ENCODE measurements around the gene TMCO4.
"Not testable (repeated sequence)": the region's sequence is repeated elsewhere in the genome, so short reads cannot be mapped to it uniquely, and the experiment has no call there.

TMCO4 gene

GRCh38 chr1:19799230-19800075, at the start of gene TMCO4:
Gene TMCO4, minus strand, starts transcription at chr1:19799916. Its CDS starts 19,158 bp downstream, at chr1:19780758.
- DNase-seq: no peak

- DNase-seq: not testable (repeated sequence)
These were observed 49.6 kb upstream of the TMCO4 start for GRCh38 chr1:19849307-19849706.

GRCh38 chr1:19847334-19847733, 47.6 kb upstream of the TMCO4 start:
- not testable (repeated sequence) for DNase-seq

- no peak for DNase-seq
These were observed 46.6 kb upstream of the TMCO4 start for GRCh38 chr1:19846338-19846737.

DNA sequence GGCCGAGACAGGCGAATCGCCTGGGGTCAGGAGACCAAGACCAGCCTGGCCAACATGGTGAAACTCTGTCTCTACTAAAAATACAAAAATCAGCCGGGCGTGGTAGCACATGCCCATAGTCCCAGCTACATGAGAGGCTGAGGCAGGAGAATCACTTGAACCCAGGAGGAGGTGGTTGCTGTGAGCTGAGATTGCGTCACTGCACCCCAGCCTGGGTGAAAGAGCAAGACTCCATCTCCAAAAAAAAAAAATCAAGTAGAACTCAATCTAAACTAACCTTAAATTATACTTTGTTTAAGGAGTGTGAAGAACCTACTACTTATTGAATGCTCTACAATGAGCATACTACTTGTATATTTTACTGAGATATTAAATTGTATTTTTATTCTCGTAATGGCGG, 45.8 kb upstream of the TMCO4 start:
- DNase-seq: no peak

- no peak for DNase-seq
These were observed 45.2 kb upstream of the TMCO4 start for GRCh38 chr1:19844731-19845495.

DNA sequence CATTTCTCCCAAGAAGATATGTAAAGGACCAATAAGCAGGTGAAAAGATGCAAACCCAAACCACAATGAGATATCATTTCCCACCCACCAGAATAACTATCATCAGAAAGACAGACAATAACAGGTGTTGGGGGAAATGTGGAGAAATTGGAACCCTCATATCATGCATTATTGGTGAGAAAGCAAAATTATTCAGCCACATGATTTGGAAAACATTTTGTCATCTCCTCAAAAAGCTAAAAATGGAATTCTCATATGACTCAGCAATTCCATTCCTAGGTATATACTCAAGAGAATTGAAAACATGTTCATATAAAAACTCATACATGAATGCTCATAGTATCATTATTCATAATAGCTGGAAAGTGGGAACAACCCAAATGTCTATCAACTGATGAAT, 40.5 kb upstream of the TMCO4 start:
- DNase-seq: no peak

DNA sequence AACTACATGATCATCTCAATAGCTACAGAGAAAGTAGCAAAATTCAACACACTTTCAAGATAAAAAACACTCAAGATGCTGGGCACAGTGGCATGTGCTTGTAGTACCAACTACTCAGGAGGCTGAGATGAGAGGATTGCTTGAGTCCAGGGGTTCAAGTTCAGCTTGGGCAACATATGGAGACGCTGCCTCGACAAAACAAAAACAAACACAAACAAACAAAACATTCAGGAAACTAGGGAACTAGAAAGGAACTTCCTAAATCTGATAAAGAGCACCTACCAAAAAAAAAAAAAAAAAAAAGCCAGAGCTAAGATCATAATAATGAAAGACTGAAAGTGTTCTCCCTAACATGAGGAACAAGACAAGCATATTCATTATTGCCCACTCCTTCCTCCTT, 38.1 kb upstream of the TMCO4 start:
- DNase-seq: no peak

DNA sequence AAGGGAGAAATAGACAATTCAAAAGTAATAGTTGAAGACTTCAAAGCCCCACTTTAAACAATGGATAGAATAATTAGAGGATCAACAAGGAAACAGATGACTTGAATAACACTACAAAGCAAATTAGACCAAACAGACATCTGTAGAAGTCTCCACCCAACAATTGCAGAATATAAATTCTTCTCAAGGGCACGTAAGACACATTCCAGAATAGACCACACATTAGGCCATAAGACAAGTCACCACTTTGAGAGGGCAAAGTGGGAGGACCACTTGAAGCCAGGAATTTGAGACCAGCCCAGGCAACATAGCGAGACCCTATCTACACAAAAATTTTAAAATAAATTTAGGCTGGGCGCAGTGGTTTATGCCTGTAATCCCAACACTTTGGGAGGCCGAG, 35.9 kb upstream of the TMCO4 start:
- DNase-seq: no peak

DNA sequence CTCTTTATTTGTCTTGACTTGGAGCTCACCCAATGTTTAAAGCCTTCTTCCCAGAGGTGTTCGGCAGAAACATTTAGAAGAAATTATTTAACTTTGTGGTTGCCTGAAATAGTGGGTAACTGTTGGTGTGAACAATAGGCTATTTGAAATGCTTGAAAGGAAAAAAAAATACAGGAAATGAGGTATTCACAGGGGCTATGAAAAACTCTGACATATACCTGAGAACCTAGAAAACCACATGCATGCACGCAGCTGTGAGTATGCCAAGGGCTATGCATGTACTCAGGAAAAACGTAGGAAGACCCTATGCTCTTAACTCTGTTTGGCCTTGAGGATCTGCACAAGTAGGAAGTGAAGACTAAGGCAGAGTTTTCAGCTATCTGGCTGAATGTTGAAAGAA, 31.7 kb upstream of the TMCO4 start:
- DNase-seq: no peak

DNA sequence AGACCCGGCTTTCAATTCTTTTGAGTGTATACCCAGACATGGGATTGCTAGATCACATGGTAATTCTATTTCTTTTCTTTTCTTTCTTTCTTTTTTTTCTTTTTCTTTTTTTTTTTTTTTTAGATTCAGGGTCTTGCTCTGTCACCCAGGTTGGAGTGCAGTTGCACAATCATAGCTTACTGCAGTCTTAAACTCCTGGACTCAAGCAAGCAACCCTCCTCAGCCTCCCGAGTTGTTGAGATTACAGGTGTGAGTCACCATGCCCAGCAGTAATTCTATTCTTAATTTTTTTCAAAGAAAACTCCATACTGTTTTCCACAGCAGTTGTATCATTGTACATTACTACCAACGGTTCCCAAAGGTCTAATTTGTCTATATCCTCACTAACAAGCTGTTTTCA, 28.8 kb upstream of the TMCO4 start:
- DNase-seq: no peak

DNA sequence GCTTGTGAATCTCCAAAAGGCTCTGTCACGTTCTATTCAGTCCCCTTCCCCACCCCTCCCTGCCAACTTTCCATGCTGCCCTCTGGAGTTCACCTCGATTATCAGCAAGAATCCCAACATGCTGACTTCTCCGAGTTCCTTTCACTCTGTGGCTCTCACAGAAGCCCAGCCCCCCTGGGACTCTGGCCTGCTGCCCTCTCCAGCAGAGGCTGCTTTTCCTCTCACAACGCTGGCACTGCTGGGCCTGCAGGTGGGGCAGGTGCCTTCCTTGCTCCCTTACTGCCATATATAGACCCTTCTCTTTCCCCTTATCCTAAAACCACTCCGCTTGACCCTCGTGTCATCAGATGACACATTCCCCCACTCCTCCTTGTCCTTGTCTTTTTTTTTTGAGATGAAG, 25.6 kb upstream of the TMCO4 start:
- DNase-seq: no peak

- no peak for DNase-seq
These were observed 24.8 kb upstream of the TMCO4 start for GRCh38 chr1:19824541-19824940.

DNA sequence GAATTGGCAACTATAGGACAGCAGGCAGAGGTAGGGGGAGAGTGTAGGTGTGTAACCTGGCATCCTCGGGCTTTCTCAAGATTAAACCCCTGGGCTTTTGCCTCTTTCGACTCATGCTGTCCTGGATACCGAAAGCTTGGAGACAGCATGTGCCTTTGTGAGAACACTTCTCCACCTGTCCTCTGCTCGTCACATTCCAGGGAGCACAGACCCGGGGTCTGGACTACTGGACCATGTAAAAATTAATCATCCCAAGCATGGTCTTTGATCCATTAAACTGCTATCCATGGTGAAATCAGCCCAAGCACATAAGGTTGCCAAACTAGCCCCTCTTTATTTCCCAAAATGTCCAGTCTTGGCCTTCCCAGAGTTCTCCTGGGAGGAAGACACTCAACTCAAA, 24.3 kb upstream of the TMCO4 start:
- DNase-seq: no peak

DNA sequence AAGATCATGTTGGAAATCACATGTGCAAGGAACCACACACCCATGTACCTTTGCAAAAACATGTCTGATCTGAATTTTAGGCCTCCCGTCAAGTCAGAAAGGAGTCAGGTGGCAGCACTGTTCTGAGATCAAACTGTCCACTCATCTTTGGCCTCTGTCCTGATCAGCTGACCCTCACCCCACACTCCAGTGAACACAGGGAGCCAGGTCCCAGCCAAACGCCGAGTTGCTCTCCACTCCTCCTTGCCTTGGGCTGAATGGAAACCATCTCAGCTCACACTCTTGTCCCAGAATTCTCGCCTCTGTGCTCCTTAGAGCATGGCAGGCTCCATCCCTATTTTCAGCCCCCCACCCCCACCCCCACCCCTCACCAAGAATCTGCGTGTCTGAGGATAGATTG, 20.0 kb upstream of the TMCO4 start:
- no peak for DNase-seq

DNA sequence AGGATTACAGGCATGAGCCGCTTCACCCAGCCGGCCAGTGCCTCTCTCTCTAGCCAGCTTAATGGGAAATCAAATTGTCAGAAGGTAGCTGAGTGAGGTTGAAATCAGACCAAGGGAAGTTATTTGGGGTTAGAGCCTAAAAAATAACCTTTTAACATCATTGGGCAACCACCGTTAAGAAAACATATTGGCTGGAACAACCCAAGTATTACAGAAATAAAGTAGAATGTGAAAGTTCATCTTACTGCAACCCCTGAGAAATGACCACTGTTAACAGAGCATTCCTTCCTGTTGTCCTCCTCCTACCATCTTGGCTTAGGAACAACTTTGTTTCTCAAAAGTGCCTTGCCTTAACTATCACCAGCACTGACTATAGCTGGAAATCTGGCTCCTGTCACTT, 18.6 kb upstream of the TMCO4 start:
- no peak for DNase-seq

DNA sequence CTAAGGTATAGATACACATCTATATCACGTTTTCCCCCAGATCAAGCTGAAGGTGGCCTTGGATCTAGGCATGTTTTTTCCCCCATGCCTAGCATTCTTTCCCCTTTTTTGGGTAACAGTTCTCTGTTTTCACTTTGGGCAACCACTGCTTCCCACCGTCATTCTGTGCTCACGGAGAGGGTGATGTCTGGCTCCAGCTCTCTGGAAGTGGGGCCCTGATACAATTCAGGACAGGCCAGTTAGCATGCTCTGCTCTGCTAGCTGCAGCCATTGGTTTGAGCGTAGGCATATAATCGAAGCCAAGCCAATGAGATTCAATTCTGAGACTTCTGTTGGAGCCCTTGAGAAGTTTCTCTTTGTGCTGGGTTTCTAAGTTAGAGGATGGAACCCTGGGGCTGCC, 17.4 kb upstream of the TMCO4 start:
- DNase-seq: no peak

GRCh38 chr1:19816737-19817086, 17.0 kb upstream of the TMCO4 start:
- DNase-seq: not testable (repeated sequence)

GRCh38 chr1:19815801-19816736, 16.4 kb upstream of the TMCO4 start:
- peak; percentile 83 for DNase-seq

DNA sequence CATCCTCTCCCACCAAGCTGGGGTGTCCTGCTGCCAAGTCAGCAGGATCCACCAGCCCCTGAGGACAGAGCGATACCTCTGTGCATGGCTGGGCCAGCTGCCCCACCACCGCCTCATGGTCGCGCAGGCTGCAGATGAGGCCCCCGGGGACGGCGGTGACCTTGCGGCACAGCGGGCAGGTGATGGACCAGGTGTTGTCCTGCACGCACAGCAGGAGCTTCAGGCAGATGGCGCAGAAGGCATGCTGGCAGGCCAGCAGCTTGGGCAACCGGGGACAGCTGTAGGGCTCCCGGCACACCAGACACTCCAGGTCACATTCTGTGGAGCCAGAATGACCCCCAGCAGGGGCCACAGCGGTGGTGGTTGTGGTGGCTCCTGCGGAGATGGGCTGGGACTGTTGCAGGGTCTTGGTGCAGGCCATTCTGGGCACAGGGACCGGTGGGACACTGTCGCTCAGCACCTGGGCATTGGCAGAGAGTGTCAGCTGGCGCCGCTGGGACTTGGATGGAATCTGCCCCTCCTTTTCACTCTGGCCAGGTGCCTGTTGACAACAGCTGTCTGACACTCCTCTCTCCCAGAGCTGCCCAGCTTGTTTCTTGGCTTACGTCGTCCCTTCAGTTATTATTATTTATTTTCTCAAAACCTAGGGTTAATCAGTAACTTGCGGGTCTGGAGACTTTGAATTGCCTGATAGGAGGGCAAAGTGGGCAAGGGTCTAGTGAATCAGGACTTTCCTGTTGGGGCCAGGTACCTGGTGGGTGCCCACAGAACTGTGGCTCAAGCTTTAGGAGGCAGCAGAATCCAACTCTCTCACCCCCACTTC, 15.2 kb upstream of the TMCO4 start, which contains the start of gene RNF186:
Gene RNF186 (minus strand): TSS at position 603 of the 823 bp plus-strand sequence. CDS start 182 bp downstream, at position 421.
- DNase-seq: peak; percentile 37

- DNase-seq: no peak
These were observed 14.5 kb upstream of the TMCO4 start for GRCh38 chr1:19814244-19814661.

- DNase-seq: no peak
These were observed 13.9 kb upstream of the TMCO4 start for GRCh38 chr1:19813643-19813960.
